GM23338 (cell line): ENCODE data around the gene GTSE1. TPM values are rescaled to one million over a fixed set of nuclear protein-coding genes. Genes with fewer than 3 reads are reported as not detected.

Experiments
- ATAC-seq: fragments of 200-7000 bp; cut with Tn5 transposase; 3 replicates; pipeline ENCODE4 v1.9.1; 2020
- DNase-seq: peaks from one replicate; pipeline ENCODE4 v3.0.0-alpha.2; 2015; ENCODE audit warnings: low spot score
- H2AFZ ChIP-seq: fragments of 200-600 bp; sonication (generic); 2 replicates; pipeline ENCODE4 v1.8.0; 2016; ENCODE audit warnings: antibody characterized with exemption, mild to moderate bottlenecking, moderate library complexity
- H3F3A ChIP-seq: fragments of 200-600 bp; sonication (generic); replicated peaks from 2 replicates; pipeline ENCODE4 v1.8.0; 2017; ENCODE audit warnings: antibody characterized with exemption, mixed run types, low read depth
- H3K27ac ChIP-seq: fragments of 200-600 bp; sonication (generic); 2 replicates; pipeline ENCODE4 v1.6.1; 2016; ENCODE audit warnings: low read depth
- H3K27me3 ChIP-seq: fragments of 200-600 bp; sonication (generic); 2 replicates; pipeline ENCODE4 v1.8.0; 2016; ENCODE audit warnings: mild to moderate bottlenecking, mixed run types, moderate library complexity; ENCODE audit not compliant: insufficient read depth
- H3K36me3 ChIP-seq: fragments of 200-600 bp; sonication (generic); 2 replicates; pipeline ENCODE4 v1.8.0; 2016; ENCODE audit warnings: mild to moderate bottlenecking; ENCODE audit not compliant: insufficient read depth
- H3K4me1 ChIP-seq: fragments of 200-600 bp; sonication (generic); 2 replicates; pipeline ENCODE4 v1.8.0; 2016; ENCODE audit warnings: mild to moderate bottlenecking, moderate library complexity; ENCODE audit not compliant: insufficient read depth
- H3K4me2 ChIP-seq: fragments of 200-600 bp; sonication (generic); 2 replicates; pipeline ENCODE4 v1.7.1; 2017; ENCODE audit warnings: mixed run types
- H3K4me3 ChIP-seq: fragments of 200-600 bp; sonication (generic); 2 replicates; pipeline ENCODE4 v1.6.1; 2016; ENCODE audit warnings: mixed run types
- H3K79me2 ChIP-seq: fragments of 200-600 bp; sonication (generic); replicated peaks from 2 replicates; pipeline ENCODE4 v1.8.0; 2017; ENCODE audit warnings: mild to moderate bottlenecking; ENCODE audit not compliant: insufficient read depth
- H3K9me2 ChIP-seq: fragments of 200-600 bp; sonication (generic); 2 replicates; pipeline ENCODE4 v1.8.0; 2017; ENCODE audit not compliant: insufficient read depth
- H4K20me1 ChIP-seq: fragments of 200-600 bp; sonication (generic); replicated peaks from 2 replicates; pipeline ENCODE4 v1.8.0; 2017; ENCODE audit warnings: mild to moderate bottlenecking; ENCODE audit not compliant: insufficient read depth
- H3K27ac Mint-ChIP-seq: 2 replicates; pipeline ENCODE4 v1.8.0; 2020; ENCODE audit warnings: inconsistent platforms, mild to moderate bottlenecking, moderate library complexity, mixed read lengths
- H3K27me3 Mint-ChIP-seq: 3 replicates; pipeline ENCODE4 v1.8.0; 2022; ENCODE audit warnings: low read depth, mild to moderate bottlenecking, moderate library complexity, mixed read lengths, inconsistent platforms; ENCODE audit not compliant: insufficient read depth, poor library complexity
- H3K36me3 Mint-ChIP-seq: 3 replicates; pipeline ENCODE4 v1.8.0; 2021; ENCODE audit warnings: low read depth, mild to moderate bottlenecking, inconsistent platforms, moderate library complexity, mixed read lengths
- H3K4me1 Mint-ChIP-seq: 3 replicates; pipeline ENCODE4 v1.8.0; 2020; ENCODE audit warnings: mild to moderate bottlenecking, inconsistent platforms, mixed read lengths
- H3K4me3 Mint-ChIP-seq: 3 replicates; pipeline ENCODE4 v1.8.0; 2021; ENCODE audit warnings: moderate library complexity, mild to moderate bottlenecking, inconsistent platforms, mixed read lengths
- H3K9me3 Mint-ChIP-seq: 3 replicates; pipeline ENCODE4 v1.8.0; 2020; ENCODE audit warnings: moderate library complexity, mild to moderate bottlenecking, inconsistent platforms, mixed read lengths
- CREB1 ChIP-seq: fragments of 250-450 bp; sonication (Bioruptor Pico); IDR thresholded peaks from 2 replicates; pipeline ENCODE4 v1.5.0; 2020; ENCODE audit warnings: low read depth, mild to moderate bottlenecking, moderate library complexity
- EZH2phosphoT487 ChIP-seq: fragments of 200-600 bp; sonication (generic); IDR thresholded peaks from one replicate; pipeline ENCODE4 v1.8.1; 2018; ENCODE audit warnings: antibody characterized with exemption; ENCODE audit not compliant: unreplicated experiment
- JUNB ChIP-seq: IDR thresholded peaks from one replicate; pipeline ENCODE4 v1.6.1; 2016; ENCODE audit warnings: antibody characterized with exemption; ENCODE audit not compliant: unreplicated experiment
- NANOG ChIP-seq: IDR thresholded peaks from 2 replicates; pipeline ENCODE4 v1.6.1; 2016; ENCODE audit warnings: antibody characterized with exemption, borderline replicate concordance
- POLR2AphosphoS5 ChIP-seq: IDR thresholded peaks from 2 replicates; pipeline ENCODE4 v1.6.1; 2016; ENCODE audit warnings: antibody characterized with exemption, low read depth
- STAT1 ChIP-seq: IDR thresholded peaks from one replicate; pipeline ENCODE4 v1.6.1; 2016; ENCODE audit warnings: antibody characterized with exemption; ENCODE audit not compliant: unreplicated experiment
- ZNF114 ChIP-seq: fragments of 250-450 bp; sonication (Bioruptor Pico); IDR thresholded peaks from 2 replicates; pipeline ENCODE4 v1.5.0; 2020; ENCODE audit warnings: mild to moderate bottlenecking, moderate library complexity
- ZNF331 ChIP-seq: fragments of 250-450 bp; sonication (Bioruptor Pico); IDR thresholded peaks from 2 replicates; pipeline ENCODE4 v1.5.0; 2020; ENCODE audit warnings: low read depth, mild to moderate bottlenecking, moderate library complexity
- polyA plus RNA-seq: library from polyadenylated mRNA; unstranded; fragments of >200 nt; fragmentation: Nextera tagmentation; extraction: Ambion mirVana; gene quantifications from 2 replicates; pipeline ENCODE4 v1.2.1, GENCODE V29; 2016
- total RNA-seq: library from RNA; depleted of rRNA; stranded (reverse); fragments of >200 nt; shearing (Covaris generic); gene quantifications from 2 replicates; pipeline ENCODE4 v1.2.3, GENCODE V29; 2014
- TF ChIP-seq, protein P1 (sequence below): IDR thresholded peaks from 2 replicates; pipeline ENCODE4 v1.6.1; 2016; ENCODE audit warnings: antibody characterized with exemption
- TF ChIP-seq, protein P2 (sequence below), 2 experiments: fragments of 200-600 bp in 1 of 2; sonication (generic) in 1 of 2; conservative IDR thresholded peaks; 2 replicates each; pipeline versions ENCODE4 v1.5.1 to v1.6.1; 2016 to 2017; ENCODE audit warnings: antibody characterized with exemption in 2 of 2, low read depth in 2 of 2, mild to moderate bottlenecking in 2 of 2, moderate library complexity in 1 of 2
- TF ChIP-seq, protein P3 (sequence below): fragments of 250-450 bp; sonication (Bioruptor Pico); IDR thresholded peaks from 2 replicates; pipeline ENCODE4 v1.5.0; 2020; ENCODE audit warnings: mild to moderate bottlenecking, moderate library complexity
- TF ChIP-seq, protein P4 (sequence below): IDR thresholded peaks from one replicate; pipeline ENCODE4 v1.6.1; 2018; ENCODE audit warnings: antibody characterized with exemption; ENCODE audit not compliant: unreplicated experiment

Gene GTSE1
- total and polyA plus RNA-seq, 2 experiments from 2014 or later = 26.3 to 28.6 TPM

DNA sequence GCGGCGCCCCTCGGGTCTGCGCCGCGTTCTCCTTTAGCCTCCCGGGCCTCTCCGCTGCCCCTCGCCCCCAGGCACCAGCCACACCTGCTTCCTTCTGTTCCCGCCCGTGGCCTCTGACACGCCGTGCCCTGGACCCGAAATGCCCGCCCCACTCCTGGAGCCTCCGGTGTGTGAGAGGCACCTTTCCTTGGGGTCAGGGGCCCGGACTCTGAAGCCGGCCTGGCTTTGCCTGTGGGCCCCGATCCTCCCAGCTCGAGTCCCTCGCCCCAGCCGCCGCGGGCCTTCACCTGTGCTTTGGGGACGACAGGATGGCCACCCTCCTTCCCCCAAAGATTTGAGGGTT is 45.9 kb upstream of the GTSE1 start (continued):
- no peak for TF ChIP-seq CREB1 (CRISPR knock-in tag)
- TF ChIP-seq, protein P1, sequence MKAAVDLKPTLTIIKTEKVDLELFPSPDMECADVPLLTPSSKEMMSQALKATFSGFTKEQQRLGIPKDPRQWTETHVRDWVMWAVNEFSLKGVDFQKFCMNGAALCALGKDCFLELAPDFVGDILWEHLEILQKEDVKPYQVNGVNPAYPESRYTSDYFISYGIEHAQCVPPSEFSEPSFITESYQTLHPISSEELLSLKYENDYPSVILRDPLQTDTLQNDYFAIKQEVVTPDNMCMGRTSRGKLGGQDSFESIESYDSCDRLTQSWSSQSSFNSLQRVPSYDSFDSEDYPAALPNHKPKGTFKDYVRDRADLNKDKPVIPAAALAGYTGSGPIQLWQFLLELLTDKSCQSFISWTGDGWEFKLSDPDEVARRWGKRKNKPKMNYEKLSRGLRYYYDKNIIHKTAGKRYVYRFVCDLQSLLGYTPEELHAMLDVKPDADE = no peak
- no peak for TF ChIP-seq EZH2phosphoT487
- no peak for TF ChIP-seq JUNB

DNA sequence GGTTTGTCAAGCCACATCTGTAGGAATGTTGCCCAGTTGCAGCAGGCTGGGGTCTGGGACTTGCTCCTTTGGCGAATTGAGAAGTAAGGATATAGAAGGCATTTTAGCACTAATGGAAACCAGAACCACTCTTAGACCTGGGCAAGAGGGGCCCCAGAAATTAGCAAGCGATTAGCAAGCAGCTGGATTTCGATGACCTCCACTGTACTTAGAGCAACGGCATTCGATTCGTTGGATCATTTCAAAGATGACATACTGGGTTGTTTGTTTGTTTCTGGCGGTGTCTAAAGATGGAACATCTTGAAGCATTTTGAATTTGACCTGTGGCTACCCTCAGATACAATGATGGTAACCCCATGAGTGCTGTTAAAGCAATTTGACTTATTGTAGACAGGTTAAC is 45.4 kb upstream of the GTSE1 start:
- no peaks in the 10 kb centered on the region for H3F3A ChIP-seq
- DNase-seq = no peak
- H3K9me2 ChIP-seq = no peaks in the 10 kb centered on the region
- no peaks in the 10 kb centered on the region for H3K79me2 ChIP-seq
- Mint-ChIP-seq H3K9me3 (no peaks in the 10 kb centered on the region), H3K36me3 (no peaks in the 10 kb centered on the region; the same call in 2 of the 3 replicates), H3K4me1 (peaks cover 14% of the 10 kb centered on the region), H3K4me3 (peak overlapping the region; percentile 78), H3K27me3 (peaks cover 19% of the 10 kb centered on the region), H3K27ac (no peak overlapping the region)
- peak overlapping the region; percentile 89 for H3K4me2 ChIP-seq
- H2AFZ ChIP-seq = peak overlapping the region; percentile 81; the same call in 1 of the 2 replicates
- ATAC-seq = no peak
- peak overlapping the region; percentile 69 for H3K4me3 ChIP-seq
- no peak overlapping the region for H3K27ac ChIP-seq
- H3K36me3 ChIP-seq = no peaks in the 10 kb centered on the region
- no peaks in the 10 kb centered on the region for H4K20me1 ChIP-seq
- peaks cover 6% of the 10 kb centered on the region for H3K4me1 ChIP-seq
- peaks cover 10% of the 10 kb centered on the region for H3K27me3 ChIP-seq
- TF ChIP-seq ZNF331 (CRISPR knock-in tag) (no peak), EZH2phosphoT487 (no peak), ZNF114 (no peak), NANOG (no peak), POLR2AphosphoS5 (no peak), STAT1 (no peak), CREB1 (CRISPR knock-in tag) (no peak)
- TF ChIP-seq, protein P2, sequence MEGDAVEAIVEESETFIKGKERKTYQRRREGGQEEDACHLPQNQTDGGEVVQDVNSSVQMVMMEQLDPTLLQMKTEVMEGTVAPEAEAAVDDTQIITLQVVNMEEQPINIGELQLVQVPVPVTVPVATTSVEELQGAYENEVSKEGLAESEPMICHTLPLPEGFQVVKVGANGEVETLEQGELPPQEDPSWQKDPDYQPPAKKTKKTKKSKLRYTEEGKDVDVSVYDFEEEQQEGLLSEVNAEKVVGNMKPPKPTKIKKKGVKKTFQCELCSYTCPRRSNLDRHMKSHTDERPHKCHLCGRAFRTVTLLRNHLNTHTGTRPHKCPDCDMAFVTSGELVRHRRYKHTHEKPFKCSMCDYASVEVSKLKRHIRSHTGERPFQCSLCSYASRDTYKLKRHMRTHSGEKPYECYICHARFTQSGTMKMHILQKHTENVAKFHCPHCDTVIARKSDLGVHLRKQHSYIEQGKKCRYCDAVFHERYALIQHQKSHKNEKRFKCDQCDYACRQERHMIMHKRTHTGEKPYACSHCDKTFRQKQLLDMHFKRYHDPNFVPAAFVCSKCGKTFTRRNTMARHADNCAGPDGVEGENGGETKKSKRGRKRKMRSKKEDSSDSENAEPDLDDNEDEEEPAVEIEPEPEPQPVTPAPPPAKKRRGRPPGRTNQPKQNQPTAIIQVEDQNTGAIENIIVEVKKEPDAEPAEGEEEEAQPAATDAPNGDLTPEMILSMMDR (conservative IDR thresholded peaks at IDR 0.05; ENCODE audit: low read depth in 2 of 2) = no peak
- TF ChIP-seq, protein P3, sequence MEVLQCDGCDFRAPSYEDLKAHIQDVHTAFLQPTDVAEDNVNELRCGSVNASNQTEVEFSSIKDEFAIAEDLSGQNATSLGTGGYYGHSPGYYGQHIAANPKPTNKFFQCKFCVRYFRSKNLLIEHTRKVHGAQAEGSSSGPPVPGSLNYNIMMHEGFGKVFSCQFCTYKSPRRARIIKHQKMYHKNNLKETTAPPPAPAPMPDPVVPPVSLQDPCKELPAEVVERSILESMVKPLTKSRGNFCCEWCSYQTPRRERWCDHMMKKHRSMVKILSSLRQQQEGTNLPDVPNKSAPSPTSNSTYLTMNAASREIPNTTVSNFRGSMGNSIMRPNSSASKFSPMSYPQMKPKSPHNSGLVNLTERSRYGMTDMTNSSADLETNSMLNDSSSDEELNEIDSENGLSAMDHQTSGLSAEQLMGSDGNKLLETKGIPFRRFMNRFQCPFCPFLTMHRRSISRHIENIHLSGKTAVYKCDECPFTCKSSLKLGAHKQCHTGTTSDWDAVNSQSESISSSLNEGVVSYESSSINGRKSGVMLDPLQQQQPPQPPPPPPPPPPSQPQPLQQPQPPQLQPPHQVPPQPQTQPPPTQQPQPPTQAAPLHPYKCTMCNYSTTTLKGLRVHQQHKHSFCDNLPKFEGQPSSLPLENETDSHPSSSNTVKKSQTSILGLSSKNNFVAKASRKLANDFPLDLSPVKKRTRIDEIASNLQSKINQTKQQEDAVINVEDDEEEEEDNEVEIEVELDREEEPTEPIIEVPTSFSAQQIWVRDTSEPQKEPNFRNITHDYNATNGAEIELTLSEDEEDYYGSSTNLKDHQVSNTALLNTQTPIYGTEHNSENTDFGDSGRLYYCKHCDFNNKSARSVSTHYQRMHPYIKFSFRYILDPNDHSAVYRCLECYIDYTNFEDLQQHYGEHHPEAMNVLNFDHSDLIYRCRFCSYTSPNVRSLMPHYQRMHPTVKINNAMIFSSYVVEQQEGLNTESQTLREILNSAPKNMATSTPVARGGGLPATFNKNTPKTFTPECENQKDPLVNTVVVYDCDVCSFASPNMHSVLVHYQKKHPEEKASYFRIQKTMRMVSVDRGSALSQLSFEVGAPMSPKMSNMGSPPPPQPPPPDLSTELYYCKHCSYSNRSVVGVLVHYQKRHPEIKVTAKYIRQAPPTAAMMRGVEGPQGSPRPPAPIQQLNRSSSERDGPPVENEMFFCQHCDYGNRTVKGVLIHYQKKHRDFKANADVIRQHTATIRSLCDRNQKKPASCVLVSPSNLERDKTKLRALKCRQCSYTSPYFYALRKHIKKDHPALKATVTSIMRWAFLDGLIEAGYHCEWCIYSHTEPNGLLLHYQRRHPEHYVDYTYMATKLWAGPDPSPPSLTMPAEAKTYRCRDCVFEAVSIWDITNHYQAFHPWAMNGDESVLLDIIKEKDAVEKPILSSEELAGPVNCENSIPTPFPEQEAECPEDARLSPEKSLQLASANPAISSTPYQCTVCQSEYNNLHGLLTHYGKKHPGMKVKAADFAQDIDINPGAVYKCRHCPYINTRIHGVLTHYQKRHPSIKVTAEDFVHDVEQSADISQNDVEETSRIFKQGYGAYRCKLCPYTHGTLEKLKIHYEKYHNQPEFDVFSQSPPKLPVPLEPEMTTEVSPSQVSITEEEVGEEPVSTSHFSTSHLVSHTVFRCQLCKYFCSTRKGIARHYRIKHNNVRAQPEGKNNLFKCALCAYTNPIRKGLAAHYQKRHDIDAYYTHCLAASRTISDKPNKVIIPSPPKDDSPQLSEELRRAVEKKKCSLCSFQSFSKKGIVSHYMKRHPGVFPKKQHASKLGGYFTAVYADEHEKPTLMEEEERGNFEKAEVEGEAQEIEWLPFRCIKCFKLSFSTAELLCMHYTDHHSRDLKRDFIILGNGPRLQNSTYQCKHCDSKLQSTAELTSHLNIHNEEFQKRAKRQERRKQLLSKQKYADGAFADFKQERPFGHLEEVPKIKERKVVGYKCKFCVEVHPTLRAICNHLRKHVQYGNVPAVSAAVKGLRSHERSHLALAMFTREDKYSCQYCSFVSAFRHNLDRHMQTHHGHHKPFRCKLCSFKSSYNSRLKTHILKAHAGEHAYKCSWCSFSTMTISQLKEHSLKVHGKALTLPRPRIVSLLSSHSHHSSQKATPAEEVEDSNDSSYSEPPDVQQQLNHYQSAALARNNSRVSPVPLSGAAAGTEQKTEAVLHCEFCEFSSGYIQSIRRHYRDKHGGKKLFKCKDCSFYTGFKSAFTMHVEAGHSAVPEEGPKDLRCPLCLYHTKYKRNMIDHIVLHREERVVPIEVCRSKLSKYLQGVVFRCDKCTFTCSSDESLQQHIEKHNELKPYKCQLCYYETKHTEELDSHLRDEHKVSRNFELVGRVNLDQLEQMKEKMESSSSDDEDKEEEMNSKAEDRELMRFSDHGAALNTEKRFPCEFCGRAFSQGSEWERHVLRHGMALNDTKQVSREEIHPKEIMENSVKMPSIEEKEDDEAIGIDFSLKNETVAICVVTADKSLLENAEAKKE (CRISPR knock-in tag) = no peak
- TF ChIP-seq, protein P1 = no peak
- TF ChIP-seq, protein P4, sequence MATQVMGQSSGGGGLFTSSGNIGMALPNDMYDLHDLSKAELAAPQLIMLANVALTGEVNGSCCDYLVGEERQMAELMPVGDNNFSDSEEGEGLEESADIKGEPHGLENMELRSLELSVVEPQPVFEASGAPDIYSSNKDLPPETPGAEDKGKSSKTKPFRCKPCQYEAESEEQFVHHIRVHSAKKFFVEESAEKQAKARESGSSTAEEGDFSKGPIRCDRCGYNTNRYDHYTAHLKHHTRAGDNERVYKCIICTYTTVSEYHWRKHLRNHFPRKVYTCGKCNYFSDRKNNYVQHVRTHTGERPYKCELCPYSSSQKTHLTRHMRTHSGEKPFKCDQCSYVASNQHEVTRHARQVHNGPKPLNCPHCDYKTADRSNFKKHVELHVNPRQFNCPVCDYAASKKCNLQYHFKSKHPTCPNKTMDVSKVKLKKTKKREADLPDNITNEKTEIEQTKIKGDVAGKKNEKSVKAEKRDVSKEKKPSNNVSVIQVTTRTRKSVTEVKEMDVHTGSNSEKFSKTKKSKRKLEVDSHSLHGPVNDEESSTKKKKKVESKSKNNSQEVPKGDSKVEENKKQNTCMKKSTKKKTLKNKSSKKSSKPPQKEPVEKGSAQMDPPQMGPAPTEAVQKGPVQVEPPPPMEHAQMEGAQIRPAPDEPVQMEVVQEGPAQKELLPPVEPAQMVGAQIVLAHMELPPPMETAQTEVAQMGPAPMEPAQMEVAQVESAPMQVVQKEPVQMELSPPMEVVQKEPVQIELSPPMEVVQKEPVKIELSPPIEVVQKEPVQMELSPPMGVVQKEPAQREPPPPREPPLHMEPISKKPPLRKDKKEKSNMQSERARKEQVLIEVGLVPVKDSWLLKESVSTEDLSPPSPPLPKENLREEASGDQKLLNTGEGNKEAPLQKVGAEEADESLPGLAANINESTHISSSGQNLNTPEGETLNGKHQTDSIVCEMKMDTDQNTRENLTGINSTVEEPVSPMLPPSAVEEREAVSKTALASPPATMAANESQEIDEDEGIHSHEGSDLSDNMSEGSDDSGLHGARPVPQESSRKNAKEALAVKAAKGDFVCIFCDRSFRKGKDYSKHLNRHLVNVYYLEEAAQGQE = no peak
